ENCODE data around the gene SLC7A6. TPM values are rescaled to one million over a fixed set of nuclear protein-coding genes. Genes with fewer than 3 reads are reported as not detected.

Gene SLC7A6
- polyA plus RNA-seq, 1 experiment, result 27.4 TPM

DNA sequence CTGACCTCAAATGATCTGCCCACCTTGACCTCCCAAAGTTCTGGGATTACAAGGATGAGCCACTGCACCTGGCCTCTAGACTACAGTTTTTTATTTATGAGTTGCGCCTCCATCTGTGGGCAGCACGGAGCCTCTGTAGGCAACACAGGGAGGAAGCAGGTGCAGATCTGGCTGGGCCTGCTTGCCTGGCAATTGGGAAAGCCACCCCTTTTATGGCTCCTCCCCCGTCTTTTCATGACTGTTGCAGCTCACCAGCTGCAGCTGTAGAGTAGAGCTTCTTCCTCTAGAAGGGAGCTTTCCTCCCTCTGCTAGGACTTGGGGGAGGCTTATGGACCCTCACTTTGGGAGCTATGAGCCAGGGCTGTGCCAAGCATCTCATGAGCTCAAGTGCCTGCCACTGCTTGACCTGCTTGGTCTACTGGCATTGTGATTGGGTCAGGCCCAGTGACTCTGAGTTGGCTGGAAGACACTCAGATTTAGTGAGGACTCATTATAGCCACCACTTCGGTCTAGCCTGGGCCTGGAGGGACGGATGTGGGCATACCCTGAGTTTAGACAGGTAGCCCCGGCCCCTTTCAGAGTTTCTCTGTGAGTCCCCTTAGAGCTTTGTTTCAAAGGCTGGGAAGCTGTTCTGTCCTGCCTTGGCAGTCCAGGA lies 6.9 kb upstream of the SLC7A6 start:
- H3K27ac ChIP-seq (ENCODE audit: low read depth, low read length), result peak overlapping the region; percentile 70
- no peak for DNase-seq (ENCODE audit: low read depth, low spot score)

GRCh38 chr16:68257906-68258800 lies 6.2 kb upstream of the SLC7A6 start:
- peak overlapping the region; percentile 70 for H3K27ac ChIP-seq (ENCODE audit: low read depth, low read length)

More for the DNA sequence above, 6.9 kb upstream of the SLC7A6 start:
- ChIA-PET CTCF (interaction anchor here (1.1 to 1.7 kb wide), 3 partner anchors 26 to 163 kb away, joined by 3 to 9 read pairs (median 6); no protein-coding TSS in a partner anchor), POLR2A (interaction anchor here (1.3 kb wide), 1 partner anchor 54 kb away, joined by 4 read pairs; the partner anchor contains the start of genes PRMT7 and SLC7A6OS)
- H3K27me3 ChIP-seq (ENCODE audit: control insufficient read depth, insufficient read depth, low read length), result no peaks in the 10 kb centered on the region
- H3K4me3 ChIP-seq (ENCODE audit: low read depth, low read length), result no peak overlapping the region
- H3K9me3 ChIP-seq (ENCODE audit: control insufficient read depth, insufficient read depth, low read length), result no peaks in the 10 kb centered on the region
- TF ChIP-seq CTCF (IDR thresholded peaks at IDR 0.05; ENCODE audit: low read depth, low read length), result no peak

GRCh38 chr16:68259007-68259825 lies 5.1 kb upstream of the SLC7A6 start:
- Histone ChIP-seq H3K27me3 (ENCODE audit: control insufficient read depth, insufficient read depth, low read length) (no peaks in the 10 kb centered on the region), H3K4me3 (ENCODE audit: low read depth, low read length) (no peak overlapping the region), H3K9me3 (ENCODE audit: control insufficient read depth, insufficient read depth, low read length) (no peaks in the 10 kb centered on the region), H3K27ac (ENCODE audit: low read depth, low read length) (no peak overlapping the region)
- no peak for DNase-seq (ENCODE audit: low read depth, low spot score)
- ChIA-PET CTCF (interaction anchor here (1.2 to 5.8 kb wide), 3 partner anchors 66 to 165 kb away, joined by 6 to 158 read pairs (median 9); no protein-coding TSS in a partner anchor), POLR2A (no interaction called here)
- no peak for TF ChIP-seq CTCF (IDR thresholded peaks at IDR 0.05; ENCODE audit: low read depth, low read length)

More at GRCh38 chr16:68257906-68258800, 6.2 kb upstream of the SLC7A6 start:
- no peaks in the 10 kb centered on the region for H3K9me3 ChIP-seq (ENCODE audit: control insufficient read depth, insufficient read depth, low read length)
- no peak for DNase-seq (ENCODE audit: low read depth, low spot score)
- H3K4me3 ChIP-seq (ENCODE audit: low read depth, low read length), result no peak overlapping the region
- H3K27me3 ChIP-seq (ENCODE audit: control insufficient read depth, insufficient read depth, low read length), result no peaks in the 10 kb centered on the region
- CTCF ChIA-PET, result interaction anchor here (1.1 to 1.7 kb wide), 3 partner anchors 25 to 164 kb away, joined by 3 to 9 read pairs (median 6); no protein-coding TSS in a partner anchor
- POLR2A ChIA-PET, result interaction anchor here (1.3 kb wide), 1 partner anchor 53 kb away, joined by 4 read pairs; the partner anchor contains the start of genes PRMT7 and SLC7A6OS
- TF ChIP-seq CTCF (IDR thresholded peaks at IDR 0.05; ENCODE audit: low read depth, low read length), result no peak

GRCh38 chr16:68263559-68264127 lies 683 bp upstream of the SLC7A6 start:
- Histone ChIP-seq H3K4me3 (ENCODE audit: low read depth, low read length) (peak overlapping the region; percentile 98), H3K27me3 (ENCODE audit: control insufficient read depth, insufficient read depth, low read length) (no peaks in the 10 kb centered on the region), H3K9me3 (ENCODE audit: control insufficient read depth, insufficient read depth, low read length) (no peaks in the 10 kb centered on the region; the same call in 1 of the 2 replicates), H3K27ac (ENCODE audit: low read depth, low read length) (peak overlapping the region; percentile 94)
- no peak; the same call in 1 of the 2 replicates for TF ChIP-seq CTCF (IDR thresholded peaks at IDR 0.05; ENCODE audit: low read depth, low read length)
- no peak for DNase-seq (ENCODE audit: low read depth, low spot score)
- ChIA-PET CTCF (interaction anchor here (0.6 to 5.8 kb wide), 23 partner anchors 8 to 443 kb away, joined by 3 to 158 read pairs (median 5); partner anchors contain the start of genes PLA2G15, PRMT7 and SLC7A6OS), POLR2A (interaction anchor here (0.7 to 1.9 kb wide), 9 partner anchors 11 to 304 kb away, joined by 3 to 19 read pairs (median 4); partner anchors contain the start of genes NFATC3, PRMT7 and SLC7A6OS)
